DND-41 (cell line): ENCODE data around the gene SATB1.

Source experiments
- CTCF ChIP-seq: IDR thresholded peaks from 2 replicates; pipeline ENCODE4 v1.5.1; 2012; ENCODE audit warnings: borderline replicate concordance, low read length, moderate library complexity, mild to moderate bottlenecking; ENCODE audit not compliant: poor library complexity, severe bottlenecking; ENCODE audit errors: extremely low read depth
- EZH2 ChIP-seq: IDR thresholded peaks from 3 replicates; pipeline ENCODE4 v1.6.1; 2012; ENCODE audit warnings: borderline replicate concordance, low read depth, mild to moderate bottlenecking, moderate library complexity, low read length, inconsistent platforms; ENCODE audit not compliant: severe bottlenecking

- no peak for TF ChIP-seq CTCF
- no peak for TF ChIP-seq EZH2
Observed at GRCh38 chr3:18412684-18413083, 12.5 kb downstream of the SATB1 start.
